Brain pericyte (primary cell): ENCODE results near the gene ATG4D.
"Not testable (repeated sequence)": the region's sequence is repeated elsewhere in the genome, so short reads cannot be mapped to it uniquely, and the experiment has no call there.

ENCODE experiments used
- DNase-seq: peaks from one replicate; pipeline ENCODE4 v3.0.0-alpha.2; 2012; ENCODE audit warnings: low read depth, low spot score

ATG4D gene

DNA sequence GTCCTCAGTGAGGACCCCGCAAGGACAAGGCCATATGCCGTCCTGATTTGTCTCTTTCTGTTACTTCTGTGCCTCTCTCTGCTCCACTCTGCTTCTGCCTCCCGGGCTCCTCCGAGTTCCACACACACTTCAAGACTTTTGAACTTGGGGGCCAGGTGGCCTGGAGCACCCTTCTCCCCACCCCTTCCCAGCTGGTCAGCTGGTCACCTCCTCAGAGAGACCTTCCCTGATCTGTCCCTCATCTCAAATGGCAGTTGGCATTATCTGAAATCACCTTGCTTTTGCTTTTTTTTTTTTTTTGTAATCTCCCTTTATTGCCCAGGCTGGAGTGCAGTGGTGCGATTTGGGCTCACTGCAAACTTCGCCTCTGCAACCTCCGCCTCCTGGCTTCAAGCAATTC, 24.3 kb upstream of the ATG4D start:
- DNase-seq: no peak

- DNase-seq: no peak
These were observed 22.9 kb upstream of the ATG4D start for GRCh38 chr19:10520652-10521318.

GRCh38 chr19:10521461-10522171, 22.1 kb upstream of the ATG4D start:
- DNase-seq: no peak

GRCh38 chr19:10523135-10523636, 20.5 kb upstream of the ATG4D start:
- DNase-seq: no peak

- DNase-seq: no peak
These were observed 18.1 kb upstream of the ATG4D start for GRCh38 chr19:10525636-10526035.

DNA sequence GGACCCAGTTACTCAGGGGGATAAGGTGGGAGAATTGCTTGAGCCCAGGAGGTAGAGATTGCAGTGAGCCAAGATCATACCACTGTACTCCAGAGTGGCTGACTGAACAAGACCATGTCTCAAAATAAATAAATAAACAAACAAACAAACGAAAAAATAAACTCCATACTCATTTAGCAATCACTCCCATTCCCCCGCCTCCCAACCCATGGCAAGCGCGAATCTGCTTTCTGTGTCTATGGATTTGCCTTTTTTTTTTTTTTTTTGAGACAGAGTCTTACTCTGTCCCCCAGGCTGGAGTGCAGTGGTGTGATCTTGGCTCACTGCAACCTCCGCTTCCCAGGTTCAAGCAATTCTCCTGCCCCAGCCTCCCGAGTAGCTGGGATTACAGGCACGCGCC, 16.8 kb upstream of the ATG4D start:
- DNase-seq: not testable (repeated sequence)

GRCh38 chr19:10532457-10532856, 11.2 kb upstream of the ATG4D start:
- no peak for DNase-seq

- no peak for DNase-seq
These were observed 9.9 kb upstream of the ATG4D start for GRCh38 chr19:10533646-10534386.

- DNase-seq: no peak
These were observed 8.1 kb upstream of the ATG4D start for GRCh38 chr19:10535613-10536012.

GRCh38 chr19:10537668-10538067, 6.0 kb upstream of the ATG4D start:
- no peak for DNase-seq

DNA sequence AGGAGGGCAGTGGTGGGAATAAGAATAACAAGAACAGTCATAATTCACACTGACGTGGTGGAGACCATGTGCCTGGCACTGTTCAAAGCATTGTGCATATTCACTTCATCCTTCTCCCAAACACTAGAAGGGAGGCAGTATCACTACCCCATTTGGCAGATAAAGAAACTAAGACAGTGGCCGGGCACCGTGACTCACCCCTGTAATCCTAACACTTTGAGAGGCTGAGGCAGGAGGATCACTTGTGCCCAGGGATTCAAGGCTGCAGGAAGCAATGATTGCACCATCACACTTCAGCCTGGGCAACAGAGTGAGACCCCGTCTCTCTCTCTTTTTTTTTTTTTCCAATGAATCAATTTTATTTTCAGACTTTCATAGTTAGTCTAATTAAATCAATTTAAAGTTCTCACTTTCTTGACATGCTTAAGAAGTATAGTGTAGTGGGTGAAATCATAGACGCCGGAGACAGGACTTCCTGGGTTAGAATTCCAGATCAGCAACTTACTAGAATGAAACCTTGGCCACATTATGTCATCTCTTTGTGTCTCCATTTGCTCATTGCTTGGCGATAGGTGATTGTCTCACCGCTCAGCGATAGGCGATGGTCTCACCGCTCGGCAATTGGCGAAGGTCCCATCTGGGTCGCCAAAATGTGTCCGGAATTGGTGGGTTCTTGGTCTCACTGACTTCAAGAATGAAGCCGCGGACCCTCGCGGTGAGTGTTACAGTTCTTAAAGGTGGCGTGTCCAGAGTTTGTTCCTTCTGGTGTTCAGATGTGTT, 5.3 kb upstream of the ATG4D start:
- DNase-seq: no peak

- not testable (repeated sequence) for DNase-seq
These were observed 4.7 kb upstream of the ATG4D start for GRCh38 chr19:10539016-10539415.

GRCh38 chr19:10543059-10543419, 665 bp upstream of the ATG4D start:
- no peak for DNase-seq

DNA sequence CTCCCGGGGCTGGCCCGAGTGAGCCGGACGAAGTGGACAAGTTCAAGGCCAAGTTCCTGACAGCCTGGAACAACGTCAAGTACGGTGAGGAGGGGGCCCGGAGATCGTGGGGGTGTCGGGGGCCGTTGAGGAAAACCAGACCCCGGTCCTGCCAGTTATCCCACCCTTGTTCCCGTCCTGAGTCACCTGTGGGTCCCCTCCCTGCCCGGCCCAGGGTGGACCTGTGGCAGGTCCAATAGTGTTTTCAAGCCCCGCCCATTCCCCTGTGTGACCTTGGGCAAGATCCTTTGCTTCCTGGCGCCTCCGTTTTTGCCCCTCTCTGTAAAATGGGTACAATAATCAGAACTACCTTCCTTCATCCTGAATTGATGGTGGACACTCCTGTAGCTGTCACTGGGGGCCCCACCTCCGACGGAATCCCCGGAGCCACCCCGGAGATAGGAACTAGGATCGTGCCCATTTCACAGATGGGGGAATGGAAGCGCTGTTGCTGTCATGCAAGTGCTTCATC, 593 bp downstream of the ATG4D start:
- no peak for DNase-seq

- no peak for DNase-seq
These were observed 1.1 kb downstream of the ATG4D start for GRCh38 chr19:10544753-10545251.

- DNase-seq: no peak
These were observed 3.1 kb downstream of the ATG4D start for GRCh38 chr19:10546817-10547216.

DNA sequence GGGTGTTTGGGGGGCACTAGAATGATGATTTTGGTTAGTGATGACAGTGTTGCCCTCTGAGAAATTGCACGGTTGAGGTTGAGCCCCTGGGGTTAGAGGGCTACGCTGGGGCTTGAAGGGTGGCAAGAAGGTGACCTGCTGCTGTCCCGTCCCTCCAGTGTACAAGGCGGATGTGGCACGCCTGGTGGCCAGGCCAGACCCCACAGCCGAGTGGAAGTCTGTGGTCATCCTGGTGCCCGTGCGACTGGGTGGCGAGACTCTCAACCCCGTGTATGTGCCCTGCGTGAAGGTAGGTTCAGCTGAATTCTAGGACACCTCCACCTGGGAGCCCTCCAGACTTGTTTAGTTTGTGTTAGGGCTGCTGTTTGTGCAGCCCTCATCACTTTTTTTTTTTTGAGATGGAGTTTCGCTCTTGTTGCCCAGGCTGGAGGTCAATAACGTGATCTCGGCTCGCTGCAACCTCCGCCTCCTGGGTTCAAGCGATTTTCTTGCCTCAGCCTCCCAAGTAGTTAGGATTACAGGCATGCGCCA, 5.1 kb downstream of the ATG4D start:
- DNase-seq: no peak

- DNase-seq: no peak
These were observed 6.0 kb downstream of the ATG4D start for GRCh38 chr19:10549733-10550132.

DNA sequence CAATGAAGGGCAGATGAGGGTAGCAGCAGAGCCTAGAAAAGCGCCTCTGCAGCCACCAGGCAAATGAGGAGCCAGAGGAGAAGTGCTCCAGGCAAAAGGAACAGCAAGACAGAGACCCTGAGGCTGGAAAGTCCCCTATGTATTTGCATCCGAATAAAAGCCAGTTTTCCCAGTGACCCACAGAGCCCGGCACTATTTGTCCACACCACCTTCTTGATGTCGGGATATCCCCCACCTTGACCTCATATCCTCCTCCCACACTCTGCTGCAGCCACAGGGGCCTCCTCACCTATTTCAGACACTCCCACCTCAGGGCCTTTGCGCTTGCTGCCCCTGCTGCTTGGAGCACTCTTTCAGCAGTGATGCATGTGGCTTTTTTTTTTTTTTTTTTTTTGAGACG, 6.6 kb downstream of the ATG4D start:
- DNase-seq: no peak

- DNase-seq: not testable (repeated sequence)
These were observed 7.3 kb downstream of the ATG4D start for GRCh38 chr19:10551006-10551405.

- no peak for DNase-seq
These were observed 8.1 kb downstream of the ATG4D start for GRCh38 chr19:10551698-10552301.
